Measurements from ENCODE around the gene PNRC2.
A peak's percentile ranks its signal among the peaks of the same experiment; 100 is the strongest.

PNRC2 gene

GRCh38 chr1:23959461-23960290 lies at the start of gene PNRC2:
Gene PNRC2 (plus strand): TSS chr1:23959828. CDS start chr1:23961458, 1,630 bp downstream.
- peak; percentile 98 for DNase-seq (ENCODE audit: low spot score)

- no peak for DNase-seq (ENCODE audit: low spot score)
These were observed 49.5 kb upstream of the PNRC2 start for GRCh38 chr1:23910144-23910543.

GRCh38 chr1:23910553-23911246 lies 48.9 kb upstream of the PNRC2 start:
- DNase-seq (ENCODE audit: low spot score) = no peak

- DNase-seq (ENCODE audit: low spot score) = no peak
These were observed 47.7 kb upstream of the PNRC2 start for GRCh38 chr1:23911921-23912320.

GRCh38 chr1:23913212-23913880 lies 46.3 kb upstream of the PNRC2 start, which contains the start of gene CNR2:
Gene CNR2 (minus strand): TSS chr1:23913362. CDS start chr1:23875617, 37,745 bp downstream.
- no peak for DNase-seq (ENCODE audit: low spot score)

GRCh38 chr1:23914921-23915320 lies 44.7 kb upstream of the PNRC2 start:
- DNase-seq (ENCODE audit: low spot score) = no peak

- DNase-seq (ENCODE audit: low spot score) = no peak
These were observed 44.2 kb upstream of the PNRC2 start for GRCh38 chr1:23915466-23915865.

GRCh38 chr1:23916209-23917131 lies 43.2 kb upstream of the PNRC2 start:
- DNase-seq (ENCODE audit: low spot score) = peak; percentile 62

- no peak for DNase-seq (ENCODE audit: low spot score)
These were observed 37.2 kb upstream of the PNRC2 start for GRCh38 chr1:23922321-23922943.

GRCh38 chr1:23923592-23924499 lies 35.8 kb upstream of the PNRC2 start:
- DNase-seq (ENCODE audit: low spot score) = no peak

GRCh38 chr1:23924601-23925000 lies 35.0 kb upstream of the PNRC2 start:
- no peak for DNase-seq (ENCODE audit: low spot score)

- no peak for DNase-seq (ENCODE audit: low spot score)
These were observed 34.3 kb upstream of the PNRC2 start for GRCh38 chr1:23925279-23925678.

- DNase-seq (ENCODE audit: low spot score) = no peak
These were observed 32.5 kb upstream of the PNRC2 start for GRCh38 chr1:23927097-23927496.

- DNase-seq (ENCODE audit: low spot score) = no peak
These were observed 30.8 kb upstream of the PNRC2 start for GRCh38 chr1:23928789-23929188.

- no peak for DNase-seq (ENCODE audit: low spot score)
These were observed 29.4 kb upstream of the PNRC2 start for GRCh38 chr1:23930270-23930669.

GRCh38 chr1:23930861-23931490 lies 28.7 kb upstream of the PNRC2 start:
- DNase-seq (ENCODE audit: low spot score) = no peak

- no peak for DNase-seq (ENCODE audit: low spot score)
These were observed 28.1 kb upstream of the PNRC2 start for GRCh38 chr1:23931491-23931880.

- DNase-seq (ENCODE audit: low spot score) = no peak
These were observed 23.0 kb upstream of the PNRC2 start for GRCh38 chr1:23936481-23937176.

GRCh38 chr1:23947366-23947765 lies 12.3 kb upstream of the PNRC2 start:
- no peak for DNase-seq (ENCODE audit: low spot score)

All from Ammon's horn (tissue), 1 donor.